ENCODE results near the gene NEDD9.

DNA sequence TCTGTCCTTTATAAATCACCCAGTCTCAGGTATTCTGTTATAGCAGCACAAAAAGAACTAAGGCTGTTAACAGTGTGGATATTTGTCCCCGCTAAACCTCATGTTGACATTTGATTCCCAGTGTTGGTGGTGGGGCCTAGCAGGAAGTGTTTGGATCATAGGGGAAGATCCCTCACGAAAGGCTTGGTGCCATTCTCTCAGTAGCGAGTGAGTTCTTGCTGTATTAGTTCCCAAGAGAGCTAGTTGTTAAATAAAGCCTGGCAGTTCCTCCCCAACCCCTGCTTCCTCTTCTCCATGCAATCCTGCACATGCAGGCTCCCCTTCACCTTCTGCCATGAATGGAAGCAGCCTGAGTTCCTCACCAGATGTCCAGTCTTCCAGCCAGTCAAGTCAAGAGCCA, 91.2 kb downstream of the NEDD9 start:
- TF ChIP-seq, protein P1, sequence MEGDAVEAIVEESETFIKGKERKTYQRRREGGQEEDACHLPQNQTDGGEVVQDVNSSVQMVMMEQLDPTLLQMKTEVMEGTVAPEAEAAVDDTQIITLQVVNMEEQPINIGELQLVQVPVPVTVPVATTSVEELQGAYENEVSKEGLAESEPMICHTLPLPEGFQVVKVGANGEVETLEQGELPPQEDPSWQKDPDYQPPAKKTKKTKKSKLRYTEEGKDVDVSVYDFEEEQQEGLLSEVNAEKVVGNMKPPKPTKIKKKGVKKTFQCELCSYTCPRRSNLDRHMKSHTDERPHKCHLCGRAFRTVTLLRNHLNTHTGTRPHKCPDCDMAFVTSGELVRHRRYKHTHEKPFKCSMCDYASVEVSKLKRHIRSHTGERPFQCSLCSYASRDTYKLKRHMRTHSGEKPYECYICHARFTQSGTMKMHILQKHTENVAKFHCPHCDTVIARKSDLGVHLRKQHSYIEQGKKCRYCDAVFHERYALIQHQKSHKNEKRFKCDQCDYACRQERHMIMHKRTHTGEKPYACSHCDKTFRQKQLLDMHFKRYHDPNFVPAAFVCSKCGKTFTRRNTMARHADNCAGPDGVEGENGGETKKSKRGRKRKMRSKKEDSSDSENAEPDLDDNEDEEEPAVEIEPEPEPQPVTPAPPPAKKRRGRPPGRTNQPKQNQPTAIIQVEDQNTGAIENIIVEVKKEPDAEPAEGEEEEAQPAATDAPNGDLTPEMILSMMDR (conservative IDR thresholded peaks at IDR 0.05; ENCODE audit: low read depth, low read length), result no peak
- TF ChIP-seq MXI1 (IDR thresholded peaks at IDR 0.05; ENCODE audit: borderline replicate concordance, low read depth, low read length) (no peak), RAD21 (IDR thresholded peaks at IDR 0.05; ENCODE audit: low read length) (no peak), RFX5 (IDR thresholded peaks at IDR 0.05; ENCODE audit: low read depth, low read length) (no peak), POLR2A (IDR thresholded peaks at IDR 0.05; ENCODE audit: low read depth, low read length) (no peak), BHLHE40 (IDR thresholded peaks at IDR 0.05; ENCODE audit: low read depth, low read length) (no peak), NFE2L2 (IDR thresholded peaks at IDR 0.05; ENCODE audit: low read depth, low read length) (no peak), CEBPB (IDR thresholded peaks at IDR 0.05; ENCODE audit: low read depth, low read length) (no peak)
- TF ChIP-seq, protein P2, sequence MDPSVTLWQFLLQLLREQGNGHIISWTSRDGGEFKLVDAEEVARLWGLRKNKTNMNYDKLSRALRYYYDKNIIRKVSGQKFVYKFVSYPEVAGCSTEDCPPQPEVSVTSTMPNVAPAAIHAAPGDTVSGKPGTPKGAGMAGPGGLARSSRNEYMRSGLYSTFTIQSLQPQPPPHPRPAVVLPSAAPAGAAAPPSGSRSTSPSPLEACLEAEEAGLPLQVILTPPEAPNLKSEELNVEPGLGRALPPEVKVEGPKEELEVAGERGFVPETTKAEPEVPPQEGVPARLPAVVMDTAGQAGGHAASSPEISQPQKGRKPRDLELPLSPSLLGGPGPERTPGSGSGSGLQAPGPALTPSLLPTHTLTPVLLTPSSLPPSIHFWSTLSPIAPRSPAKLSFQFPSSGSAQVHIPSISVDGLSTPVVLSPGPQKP (IDR thresholded peaks at IDR 0.05; ENCODE audit: borderline replicate concordance, low read depth, low read length), result no peak

Data from IMR-90 (cell line).